ENCODE measurements around the gene LDHD.

LDHD gene

DNA sequence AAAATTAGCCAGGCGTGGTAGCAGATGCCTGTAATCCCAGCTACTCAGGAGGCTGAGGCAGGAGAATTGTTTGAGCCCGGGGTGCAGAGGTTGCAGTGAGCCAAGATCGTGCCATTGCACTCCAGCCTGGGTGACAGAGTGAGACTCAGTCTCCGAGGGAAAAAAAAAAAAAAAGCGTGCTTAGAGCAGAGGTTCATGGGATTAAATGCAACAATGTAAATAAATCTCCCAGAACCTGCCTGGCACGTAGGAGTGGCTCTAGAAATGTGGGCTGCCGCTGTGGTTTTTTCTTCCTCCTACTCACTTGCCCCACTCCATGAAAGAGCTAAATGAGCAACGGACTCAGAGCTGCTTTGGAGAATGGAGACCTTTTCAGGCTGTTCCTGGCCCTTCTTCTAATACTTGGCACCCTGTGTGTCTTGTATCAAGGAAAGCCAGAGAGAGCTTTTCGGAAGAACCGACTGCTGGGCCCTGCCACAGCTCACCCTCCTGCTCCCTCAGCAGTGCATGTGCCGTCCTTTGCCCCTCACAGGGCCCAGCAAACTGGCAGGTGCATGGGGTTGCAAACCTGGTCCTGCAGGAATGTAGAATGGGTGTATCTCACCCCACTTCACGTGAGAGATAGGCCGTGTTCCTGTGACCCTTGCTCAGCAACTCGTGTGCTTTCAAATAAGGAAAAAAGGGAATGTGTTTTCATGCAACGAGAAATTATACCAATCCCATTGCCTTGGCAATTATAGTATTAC, 52.0 kb downstream of the LDHD start:
- DNase-seq (ENCODE audit: low read depth in 2 of 2, low spot score in 1 of 2), result no peak

- no peak for DNase-seq (ENCODE audit: low read depth in 2 of 2, low spot score in 1 of 2)
Measured at GRCh38 chr16:75063549-75064088, 53.0 kb downstream of the LDHD start.

GRCh38 chr16:75062976-75063346, 53.6 kb downstream of the LDHD start:
- DNase-seq (ENCODE audit: low read depth in 2 of 2, low spot score in 1 of 2), result no peak

GRCh38 chr16:75062135-75062975, 54.2 kb downstream of the LDHD start:
- no peak for DNase-seq (ENCODE audit: low read depth in 2 of 2, low spot score in 1 of 2)
